Body of pancreas (tissue), 4 donors: Measurements from ENCODE around the gene ST7L.

ENCODE experiments used
- POLR2A ChIP-seq, 3 donors: fragments of 450-650 bp; IDR thresholded peaks; one replicate each; pipeline ENCODE4 v1.6.1; 2016; ENCODE audit warnings: antibody characterized with exemption in 3 of 3, mild to moderate bottlenecking in 2 of 3
- TF ChIP-seq, protein P1 (sequence below), 7 experiments: fragments of 450-650 bp in 4 of 7; fragments of 200-600 bp in 3 of 7; sonication (generic) in 3 of 7; IDR thresholded peaks; one replicate each; pipeline ENCODE4 v1.5.1; 2016 to 2019; ENCODE audit warnings: antibody characterized with exemption in 7 of 7

DNA sequence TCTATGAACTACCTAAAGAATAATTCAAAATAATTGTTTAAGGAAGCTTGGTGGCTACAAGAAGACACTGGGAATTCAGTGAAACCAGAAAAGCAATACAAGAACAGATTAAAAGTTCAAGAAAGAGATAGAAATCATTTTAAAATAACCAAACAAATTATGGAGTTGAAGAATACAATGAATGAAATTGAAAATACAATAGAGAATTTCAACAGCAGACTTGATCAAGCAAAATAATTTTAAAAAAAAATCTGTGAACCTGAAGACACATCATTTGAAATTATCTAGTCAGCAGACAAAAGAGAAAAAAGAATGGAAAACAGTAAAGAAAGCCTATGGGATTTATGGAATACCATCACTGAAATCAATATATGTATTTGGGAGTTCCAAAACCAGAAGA, 141.4 kb downstream of the ST7L start:
- TF ChIP-seq, protein P1, sequence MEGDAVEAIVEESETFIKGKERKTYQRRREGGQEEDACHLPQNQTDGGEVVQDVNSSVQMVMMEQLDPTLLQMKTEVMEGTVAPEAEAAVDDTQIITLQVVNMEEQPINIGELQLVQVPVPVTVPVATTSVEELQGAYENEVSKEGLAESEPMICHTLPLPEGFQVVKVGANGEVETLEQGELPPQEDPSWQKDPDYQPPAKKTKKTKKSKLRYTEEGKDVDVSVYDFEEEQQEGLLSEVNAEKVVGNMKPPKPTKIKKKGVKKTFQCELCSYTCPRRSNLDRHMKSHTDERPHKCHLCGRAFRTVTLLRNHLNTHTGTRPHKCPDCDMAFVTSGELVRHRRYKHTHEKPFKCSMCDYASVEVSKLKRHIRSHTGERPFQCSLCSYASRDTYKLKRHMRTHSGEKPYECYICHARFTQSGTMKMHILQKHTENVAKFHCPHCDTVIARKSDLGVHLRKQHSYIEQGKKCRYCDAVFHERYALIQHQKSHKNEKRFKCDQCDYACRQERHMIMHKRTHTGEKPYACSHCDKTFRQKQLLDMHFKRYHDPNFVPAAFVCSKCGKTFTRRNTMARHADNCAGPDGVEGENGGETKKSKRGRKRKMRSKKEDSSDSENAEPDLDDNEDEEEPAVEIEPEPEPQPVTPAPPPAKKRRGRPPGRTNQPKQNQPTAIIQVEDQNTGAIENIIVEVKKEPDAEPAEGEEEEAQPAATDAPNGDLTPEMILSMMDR (IDR thresholded peaks at IDR 0.05) = no peak
- TF ChIP-seq POLR2A (IDR thresholded peaks at IDR 0.05) = no peak
